ENCODE measurements around the gene GTPBP4.

GTPBP4 gene

GRCh38 chr10:966466-967235 lies 21.6 kb upstream of the GTPBP4 start:
- no peak for DNase-seq (ENCODE audit: low spot score)

- no peak for DNase-seq (ENCODE audit: low spot score)
Observed at GRCh38 chr10:968546-969199, 19.6 kb upstream of the GTPBP4 start.

GRCh38 chr10:969473-970150 lies 18.6 kb upstream of the GTPBP4 start:
- DNase-seq (ENCODE audit: low spot score), result no peak

- DNase-seq (ENCODE audit: low spot score), result no peak
Observed at GRCh38 chr10:970311-971149, 17.7 kb upstream of the GTPBP4 start.

GRCh38 chr10:971150-971542 lies 17.1 kb upstream of the GTPBP4 start:
- no peak for DNase-seq (ENCODE audit: low spot score)

- no peak for DNase-seq (ENCODE audit: low spot score)
Observed at GRCh38 chr10:971613-972012, 16.6 kb upstream of the GTPBP4 start.

- DNase-seq (ENCODE audit: low spot score), result no peak
Observed at GRCh38 chr10:972763-973162, 15.5 kb upstream of the GTPBP4 start.

- DNase-seq (ENCODE audit: low spot score), result no peak
Observed at GRCh38 chr10:974038-974784, 14.0 kb upstream of the GTPBP4 start.

- no peak for DNase-seq (ENCODE audit: low spot score)
Observed at GRCh38 chr10:974785-975074, 13.5 kb upstream of the GTPBP4 start.

- DNase-seq (ENCODE audit: low spot score), result no peak
Observed at GRCh38 chr10:976316-976715, 11.9 kb upstream of the GTPBP4 start.

- no peak for DNase-seq (ENCODE audit: low spot score)
Observed at GRCh38 chr10:978826-979421, 9.3 kb upstream of the GTPBP4 start.

- DNase-seq (ENCODE audit: low spot score), result no peak
Observed at GRCh38 chr10:980468-981093, 7.7 kb upstream of the GTPBP4 start.

- DNase-seq (ENCODE audit: low spot score), result no peak
Observed at GRCh38 chr10:983401-983800, 4.8 kb upstream of the GTPBP4 start.

- DNase-seq (ENCODE audit: low spot score), result no peak
Observed at GRCh38 chr10:983971-984655, 4.1 kb upstream of the GTPBP4 start.

- DNase-seq (ENCODE audit: low spot score), result no peak
Observed at GRCh38 chr10:985361-985760, 2.9 kb upstream of the GTPBP4 start.

GRCh38 chr10:986137-986825 lies 2.0 kb upstream of the GTPBP4 start:
- no peak for DNase-seq (ENCODE audit: low spot score)

- DNase-seq (ENCODE audit: low spot score), result no peak
Observed at GRCh38 chr10:986881-987619, 1.2 kb upstream of the GTPBP4 start.

- no peak for DNase-seq (ENCODE audit: low spot score)
Observed at GRCh38 chr10:987620-987869, 689 bp upstream of the GTPBP4 start.

Measured in CD4-positive, alpha-beta T cell treated with Interleukin-15 for 4 hours (primary cell).